Bone marrow (tissue), 2 donors: ENCODE measurements around the gene ZNF790.
A peak's percentile ranks its signal among the peaks of the same experiment; 100 is the strongest.

Experiments
- DNase-seq, 2 donors: peaks; one replicate each; lab custom pipeline; 2025; lab: John Stamatoyannopoulos, UW

ZNF790 gene

DNA sequence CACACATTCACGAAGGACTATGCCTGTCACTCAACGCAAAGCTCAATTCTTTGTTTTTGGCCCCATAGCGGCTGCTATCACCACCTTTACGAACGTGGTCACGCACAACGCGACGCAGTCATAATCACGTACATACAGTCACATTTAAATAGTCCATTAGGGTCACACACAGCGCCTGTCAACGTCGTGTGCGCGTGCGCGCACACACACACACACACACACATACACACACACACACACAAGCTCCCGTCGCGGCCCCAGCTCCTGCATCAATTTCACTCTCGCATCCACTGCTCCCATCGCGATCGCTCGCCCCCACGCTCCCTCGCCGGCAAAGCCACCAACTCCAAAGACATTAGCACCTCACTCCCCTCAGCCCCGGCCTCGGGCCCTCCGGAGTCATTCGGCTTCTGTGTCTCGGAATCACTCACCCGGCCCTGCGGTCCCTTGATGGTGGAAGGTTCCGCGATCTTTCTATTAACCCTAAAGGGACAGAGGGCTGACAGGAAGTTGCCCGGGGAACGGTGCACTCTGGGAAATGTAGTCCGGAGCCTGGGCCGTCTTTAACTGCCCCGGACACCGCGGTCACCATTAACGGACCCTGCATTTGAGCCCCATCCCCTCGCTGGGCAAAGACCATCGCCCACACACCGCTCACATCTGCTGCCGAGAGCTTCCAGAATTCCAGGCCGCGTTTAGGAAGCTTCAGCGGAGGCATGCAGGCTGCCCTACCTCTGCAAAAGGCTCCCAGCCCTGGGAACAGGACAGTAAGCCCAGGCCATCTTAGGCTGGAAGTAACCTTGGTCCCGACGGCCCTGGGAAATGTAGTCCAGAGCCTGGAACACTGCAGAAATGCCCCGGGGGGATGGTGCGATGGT is at the start of gene ZNF790:
TSS of gene ZNF790 (minus strand) at position 482 of the 878 bp plus-strand sequence. CDS start 12,768 bp downstream, outside the sequence.
- DNase-seq, result peak; percentile 49 to 90

DNA sequence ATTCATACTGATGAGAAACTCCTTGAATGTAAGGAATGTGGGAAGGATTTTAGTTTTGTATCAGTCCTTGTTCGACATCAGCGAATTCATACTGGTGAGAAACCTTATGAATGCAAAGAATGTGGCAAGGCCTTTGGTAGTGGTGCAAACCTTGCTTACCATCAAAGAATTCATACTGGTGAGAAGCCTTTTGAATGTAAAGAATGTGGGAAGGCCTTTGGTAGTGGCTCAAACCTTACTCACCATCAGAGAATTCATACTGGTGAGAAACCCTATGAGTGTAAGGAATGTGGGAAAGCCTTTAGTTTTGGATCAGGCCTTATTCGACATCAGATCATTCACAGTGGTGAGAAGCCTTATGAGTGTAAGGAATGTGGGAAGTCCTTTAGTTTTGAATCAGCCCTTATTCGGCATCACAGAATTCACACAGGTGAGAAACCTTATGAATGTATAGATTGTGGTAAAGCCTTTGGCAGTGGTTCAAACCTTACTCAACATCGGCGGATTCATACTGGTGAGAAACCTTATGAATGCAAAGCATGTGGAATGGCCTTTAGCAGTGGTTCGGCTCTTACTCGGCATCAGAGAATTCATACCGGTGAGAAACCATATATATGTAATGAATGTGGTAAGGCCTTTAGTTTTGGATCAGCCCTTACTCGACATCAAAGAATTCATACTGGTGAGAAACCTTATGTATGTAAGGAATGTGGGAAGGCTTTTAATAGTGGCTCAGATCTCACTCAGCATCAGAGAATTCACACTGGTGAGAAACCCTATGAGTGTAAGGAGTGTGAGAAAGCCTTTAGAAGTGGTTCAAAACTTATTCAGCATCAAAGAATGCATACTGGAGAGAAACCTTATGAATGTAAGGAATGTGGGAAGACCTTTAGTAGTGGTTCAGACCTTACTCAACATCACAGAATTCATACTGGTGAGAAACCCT is 39.1 kb upstream of the ZNF790 start:
- no peak for DNase-seq

GRCh38 chr19:36851898-36852297 is 13.7 kb upstream of the ZNF790 start:
- DNase-seq, result no peak

DNA sequence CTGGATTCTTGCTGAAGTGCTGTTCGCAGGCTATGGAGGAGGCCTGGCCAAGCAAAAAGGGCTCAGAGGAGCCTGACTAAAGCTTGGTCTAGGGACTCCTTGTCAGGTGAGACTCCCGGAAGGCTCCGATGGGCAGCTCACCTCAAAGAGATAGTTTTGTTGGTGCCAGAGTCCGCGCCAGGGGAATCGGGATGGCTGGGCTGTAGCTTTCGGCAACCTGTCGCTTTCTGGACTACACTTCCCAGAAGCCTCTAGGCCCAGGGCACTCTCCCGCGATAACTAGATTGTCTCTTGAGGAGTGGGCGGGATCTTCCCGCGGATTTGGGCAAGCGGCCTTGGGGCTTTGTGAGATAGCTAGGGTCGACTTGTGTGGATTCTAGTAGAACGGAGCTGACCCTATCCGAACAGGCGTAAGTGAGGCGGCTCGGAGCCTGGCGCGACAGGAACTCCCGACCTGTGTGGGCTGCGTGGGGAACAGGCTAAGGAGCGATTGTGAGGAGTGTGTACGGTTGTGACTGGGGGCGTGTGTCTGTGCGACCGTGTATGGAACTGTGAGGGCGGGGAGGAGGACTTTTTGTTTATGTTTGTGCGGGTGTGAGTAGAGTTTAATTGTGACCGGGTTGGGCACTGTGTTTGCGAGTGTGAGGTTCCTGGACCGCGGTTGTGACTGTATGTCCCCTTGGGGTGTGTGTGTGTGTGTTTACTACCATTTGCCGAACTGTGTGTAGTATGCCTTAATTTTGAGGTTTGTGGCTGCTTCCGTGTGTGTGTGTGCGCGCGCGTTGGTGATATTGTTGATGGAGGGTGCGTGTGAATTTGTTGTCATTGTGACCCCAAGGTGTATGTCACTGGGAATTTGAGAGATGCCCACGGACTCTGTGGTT is 12.6 kb upstream of the ZNF790 start, which contains the start of gene ZNF345:
TSS of gene ZNF345 (plus strand) at position 318 of the 884 bp plus-strand sequence. CDS start 25,955 bp downstream, outside the sequence.
- DNase-seq, result peak; percentile 62 to 89

GRCh38 chr19:36849701-36850558 is 11.7 kb upstream of the ZNF790 start:
- DNase-seq, result peak; percentile 58 to 75

GRCh38 chr19:36847968-36848367 is 9.8 kb upstream of the ZNF790 start:
- no peak for DNase-seq

DNA sequence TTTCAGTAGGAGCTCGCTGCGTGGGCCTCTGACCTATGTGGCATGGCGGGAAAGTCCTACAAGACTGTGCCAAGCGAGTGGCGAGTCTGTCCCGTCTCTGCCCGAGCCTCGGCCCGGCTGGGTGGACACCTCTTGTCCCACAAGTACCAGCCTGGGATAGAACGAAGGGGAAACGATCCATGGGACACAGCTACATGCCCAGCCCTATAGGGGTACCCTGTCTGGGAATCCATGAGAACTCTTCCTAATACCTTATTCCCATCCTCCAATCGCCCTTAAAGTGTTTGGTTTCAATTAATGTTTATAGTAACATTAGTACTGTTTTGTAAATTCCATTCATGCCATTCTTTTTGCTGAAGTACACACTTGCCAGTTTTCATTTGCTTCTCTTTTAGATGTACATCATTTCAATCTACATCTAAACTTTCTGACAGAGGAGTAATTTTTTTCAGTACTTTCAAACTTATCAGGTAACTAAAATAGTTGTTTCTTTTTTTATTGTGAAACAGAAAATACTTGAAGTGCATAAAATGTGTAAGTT is 667 bp upstream of the ZNF790 start:
- no peak for DNase-seq

DNA sequence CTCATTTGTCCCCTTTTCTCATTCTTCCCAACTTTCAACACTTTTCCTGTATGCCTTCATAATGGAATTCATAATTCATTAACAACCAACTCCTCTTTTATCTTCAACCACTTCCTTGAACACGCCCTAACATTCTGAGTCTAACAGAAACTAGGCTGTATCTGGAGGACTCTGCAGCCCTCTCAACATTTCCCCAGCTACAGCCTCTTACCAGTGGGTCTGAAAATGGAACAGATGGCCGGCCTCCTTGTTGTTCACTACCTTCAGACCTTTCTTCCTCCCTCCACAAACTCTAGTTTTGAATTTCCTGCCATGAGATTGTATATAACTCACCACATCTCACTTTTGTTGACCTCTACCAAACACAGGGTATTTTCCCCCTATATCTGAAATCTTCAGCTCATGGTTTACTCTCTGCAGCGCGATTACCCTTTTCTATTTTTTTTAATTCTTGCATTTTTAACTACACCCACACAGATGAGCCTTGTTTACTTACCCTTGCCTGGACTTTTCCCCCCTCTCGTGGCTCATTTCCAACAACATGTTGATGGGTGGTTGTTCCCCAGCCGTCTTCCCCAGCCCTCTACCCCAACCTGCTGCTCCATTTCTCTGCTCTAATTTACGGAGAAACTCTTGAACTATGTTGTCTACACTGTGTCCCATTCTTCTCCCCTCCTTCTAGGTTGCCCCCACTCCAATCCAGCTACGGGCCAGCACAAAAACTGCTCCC is 846 bp downstream of the ZNF790 start:
- no peak for DNase-seq

DNA sequence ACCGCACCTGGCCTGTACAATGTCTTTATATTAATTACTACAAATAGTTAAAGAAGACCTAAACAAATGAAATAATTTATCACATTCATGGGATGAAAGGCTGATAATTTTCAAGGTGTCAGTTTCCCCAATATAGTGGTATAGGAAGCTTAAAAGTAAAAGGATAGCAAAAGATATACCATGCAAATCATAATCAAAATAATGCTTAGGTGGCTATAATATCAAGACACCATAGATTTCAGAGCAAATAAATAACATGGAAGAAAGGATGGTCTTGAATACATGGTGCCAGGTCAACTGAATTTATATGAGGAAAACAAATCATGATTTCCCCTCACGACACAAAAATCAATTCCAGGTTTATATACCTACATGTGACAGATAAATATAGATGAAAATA is 4.8 kb downstream of the ZNF790 start:
- DNase-seq, result no peak

- no peak for DNase-seq
Measured at GRCh38 chr19:36821758-36822157, 16.4 kb downstream of the ZNF790 start.

GRCh38 chr19:36819130-36819630 is 19.0 kb downstream of the ZNF790 start:
- DNase-seq, result no peak

DNA sequence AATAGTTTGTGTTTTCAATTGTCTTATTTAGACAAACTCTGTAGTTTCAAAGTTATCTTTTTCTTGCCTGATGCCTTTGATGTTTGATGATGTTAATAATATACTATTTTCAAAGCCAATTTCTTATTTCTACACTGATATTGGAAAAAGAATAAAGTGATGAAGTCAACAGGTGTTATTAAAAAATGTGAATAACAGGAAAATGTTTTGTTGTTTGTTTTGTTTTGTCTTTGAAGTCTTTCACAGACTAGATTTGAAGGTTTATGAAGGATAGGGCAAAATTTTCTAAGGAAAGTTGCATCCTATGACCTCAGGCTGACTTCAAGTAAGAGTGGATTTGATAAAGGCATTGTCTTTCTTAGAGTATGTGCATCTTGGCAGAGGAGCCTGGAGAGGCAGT is 31.2 kb downstream of the ZNF790 start:
- no peak for DNase-seq

- DNase-seq, result no peak
Measured at GRCh38 chr19:36805364-36805763, 32.8 kb downstream of the ZNF790 start.

GRCh38 chr19:36797786-36798108 is 40.4 kb downstream of the ZNF790 start:
- no peak for DNase-seq

DNA sequence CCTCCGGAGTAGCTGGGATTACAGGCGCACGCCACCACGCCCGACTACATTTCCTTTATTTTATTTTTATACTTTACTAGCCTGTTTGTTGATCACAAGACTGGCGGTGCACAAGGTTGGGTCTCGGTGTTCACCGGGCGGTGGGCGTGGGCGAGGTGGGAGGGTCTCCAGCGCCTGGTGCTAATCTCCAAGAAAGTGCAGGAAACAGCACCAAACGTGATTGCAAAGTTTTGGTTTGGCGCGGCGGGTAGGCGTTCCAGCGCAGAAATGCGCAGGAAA is 41.5 kb downstream of the ZNF790 start:
- no peak for DNase-seq

DNA sequence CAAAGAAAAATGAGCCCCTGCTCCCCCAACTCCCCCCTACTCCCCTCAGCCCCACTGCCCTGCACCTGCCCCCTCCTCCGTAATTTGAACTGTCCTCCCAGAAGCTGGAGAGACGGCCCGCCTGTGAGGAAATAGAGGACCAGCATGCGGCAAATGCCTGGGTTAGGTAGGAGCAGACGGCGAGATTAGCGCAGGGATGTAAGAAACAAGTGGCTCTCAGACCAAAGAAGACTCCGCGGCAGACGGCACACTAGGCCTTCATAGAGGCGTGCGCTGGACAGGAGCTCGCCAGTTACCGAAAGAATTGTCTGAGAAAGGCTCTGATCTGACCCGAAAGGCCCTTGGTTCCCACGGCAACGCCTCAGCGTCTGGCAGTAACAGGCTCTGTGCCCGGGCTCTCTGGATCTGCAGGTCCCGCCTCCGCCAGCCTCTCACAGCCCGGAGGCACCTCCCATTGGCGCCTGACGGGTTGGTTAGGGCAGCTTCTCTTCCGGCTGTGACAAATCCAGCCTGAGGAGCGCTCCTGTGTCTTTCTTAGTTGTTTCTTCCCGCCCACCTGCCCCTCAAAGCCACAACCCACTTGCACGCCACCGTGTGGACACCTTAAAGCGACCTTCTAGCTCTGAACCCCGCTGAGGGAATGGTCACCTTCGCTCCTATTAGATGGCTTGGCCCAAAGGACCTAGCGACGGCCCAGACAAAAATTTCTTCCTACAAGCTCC is 46.6 kb downstream of the ZNF790 start:
- peak in 1 of 2 donors; percentile 31 for DNase-seq

GRCh38 chr19:36775768-36776167 is 62.4 kb downstream of the ZNF790 start:
- DNase-seq, result no peak

DNA sequence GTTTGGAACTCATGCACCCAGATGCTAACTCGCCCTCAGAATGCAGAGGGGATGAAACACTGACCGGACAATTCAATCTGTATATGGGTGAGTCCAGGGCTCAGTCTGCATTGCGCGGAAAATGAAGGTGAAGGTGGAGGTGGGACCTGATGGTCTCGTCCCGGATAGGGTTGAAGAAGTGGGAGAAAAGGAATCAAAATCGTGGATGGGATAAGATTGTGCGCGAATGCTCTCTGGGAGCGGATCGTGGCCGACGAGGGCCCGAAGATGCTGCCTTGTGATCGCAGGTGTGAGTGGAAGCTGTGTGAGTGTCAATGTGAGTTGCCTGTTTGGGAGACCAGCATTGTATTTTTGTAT is 65.0 kb downstream of the ZNF790 start:
- DNase-seq, result no peak
